Smooth muscle cell (in vitro differentiated cells): Measurements from ENCODE around the gene UBIAD1. TPM values are rescaled to one million over a fixed set of nuclear protein-coding genes. Genes with fewer than 3 reads are reported as not detected.

Experiments used
- DNase-seq: peaks from one replicate; lab custom pipeline; 2025; ENCODE audit not compliant: unreplicated experiment; lab: John Stamatoyannopoulos, UW
- H2AFZ ChIP-seq: fragments of 200-600 bp; sonication (generic); 2 replicates; pipeline ENCODE4 v1.6.0; 2016; ENCODE audit warnings: antibody characterized with exemption, low read depth, mild to moderate bottlenecking
- H3F3A ChIP-seq: fragments of 200-600 bp; sonication (generic); 2 replicates; pipeline ENCODE4 v1.6.0; 2017; ENCODE audit warnings: antibody characterized with exemption, low read depth
- H3K27ac ChIP-seq: fragments of 200-600 bp; sonication (generic); 2 replicates; pipeline ENCODE4 v1.5.1; 2016; ENCODE audit warnings: low read depth, mild to moderate bottlenecking
- H3K27me3 ChIP-seq: fragments of 200-600 bp; sonication (generic); 2 replicates; pipeline ENCODE4 v1.6.1; 2016; ENCODE audit warnings: low read depth, mild to moderate bottlenecking
- H3K36me3 ChIP-seq: fragments of 200-600 bp; sonication (generic); 2 replicates; pipeline ENCODE4 v1.5.1; 2016; ENCODE audit warnings: low read depth
- H3K4me1 ChIP-seq: fragments of 200-600 bp; sonication (generic); 2 replicates; pipeline ENCODE4 v1.5.1; 2016; ENCODE audit warnings: low read depth
- H3K4me2 ChIP-seq: fragments of 200-600 bp; sonication (generic); 2 replicates; pipeline ENCODE4 v1.6.0; 2016; ENCODE audit warnings: mild to moderate bottlenecking
- H3K4me3 ChIP-seq: fragments of 200-600 bp; sonication (generic); 2 replicates; pipeline ENCODE4 v1.5.1; 2016; ENCODE audit warnings: mild to moderate bottlenecking
- H3K79me2 ChIP-seq: fragments of 200-600 bp; sonication (generic); 2 replicates; pipeline ENCODE4 v1.6.0; 2016; ENCODE audit warnings: low read depth, mild to moderate bottlenecking
- H3K9ac ChIP-seq: fragments of 200-600 bp; sonication (generic); 2 replicates; pipeline ENCODE4 v1.6.0; 2016; ENCODE audit warnings: low read depth
- H3K9me3 ChIP-seq: fragments of 200-600 bp; sonication (generic); replicated peaks from 2 replicates; pipeline ENCODE4 v1.5.1; 2016; ENCODE audit warnings: low read depth
- H4K20me1 ChIP-seq: fragments of 200-600 bp; sonication (generic); 2 replicates; pipeline ENCODE4 v1.6.0; 2016; ENCODE audit warnings: low read depth
- CTCF ChIP-seq: fragments of 200-600 bp; sonication (generic); IDR thresholded peaks from 2 replicates; pipeline ENCODE4 v1.5.1; 2017; ENCODE audit warnings: borderline replicate concordance, mild to moderate bottlenecking, antibody characterized with exemption; ENCODE audit not compliant: insufficient read depth, poor library complexity, severe bottlenecking
- WGBS: methylation state at CpG from one replicate; pipeline ENCODE4 v1.1.7; 2016; ENCODE audit warnings: low lambda C conversion rate; 5-methylcytosine and 5-hydroxymethylcytosine counted together
- polyA plus RNA-seq: library from polyadenylated mRNA; unstranded; fragments of >200 nt; fragmentation: Nextera tagmentation; extraction: Ambion mirVana; gene quantifications from 2 replicates; pipeline ENCODE4 v1.2.1, GENCODE V29; 2016
- total RNA-seq: library from RNA; depleted of rRNA; stranded (reverse); fragments of >200 nt; gene quantifications from 2 replicates; pipeline ENCODE4 v1.2.3, GENCODE V29; 2014

UBIAD1 gene
- total and polyA plus RNA-seq, 2 experiments from 2014 or later: 5.8 to 7.9 TPM

GRCh38 chr1:11272544-11272831, 510 bp upstream of the UBIAD1 start:
- TF ChIP-seq CTCF: no peak
- WGBS: 13% methylated on average over 9 of the region's 9 CpGs
- no peaks in the 10 kb centered on the region for H3K27me3 ChIP-seq
- no peak for DNase-seq
- peaks cover 28% of the 10 kb centered on the region for H3K79me2 ChIP-seq
- H3K4me3 ChIP-seq: peak overlapping the region; percentile 41
- H3K9me3 ChIP-seq: no peaks in the 10 kb centered on the region
- H4K20me1 ChIP-seq: no peaks in the 10 kb centered on the region
- no peak overlapping the region for H3K27ac ChIP-seq
- peak overlapping the region; percentile 83 for H3K4me2 ChIP-seq
- peaks cover 12% of the 10 kb centered on the region for H3K4me1 ChIP-seq
- H2AFZ ChIP-seq: peak overlapping the region; percentile 56
- H3K9ac ChIP-seq: no peak overlapping the region
- no peaks in the 10 kb centered on the region for H3F3A ChIP-seq
- no peaks in the 10 kb centered on the region for H3K36me3 ChIP-seq

- peak overlapping the region; percentile 87 for H3K9ac ChIP-seq
- H3K4me1 ChIP-seq: peaks cover 12% of the 10 kb centered on the region
- WGBS: 14% methylated on average over 22 of the region's 22 CpGs
- no peak for TF ChIP-seq CTCF
- H3K4me2 ChIP-seq: peak overlapping the region; percentile 92
- H2AFZ ChIP-seq: peak overlapping the region; percentile 98
- H3K9me3 ChIP-seq: no peaks in the 10 kb centered on the region
- H3K79me2 ChIP-seq: peaks cover 28% of the 10 kb centered on the region
- no peaks in the 10 kb centered on the region for H3K27me3 ChIP-seq
- H3K27ac ChIP-seq: peak overlapping the region; percentile 75
- no peaks in the 10 kb centered on the region for H4K20me1 ChIP-seq
- DNase-seq: no peak
- peak overlapping the region; percentile 98 for H3K4me3 ChIP-seq
- no peaks in the 10 kb centered on the region for H3F3A ChIP-seq
- no peaks in the 10 kb centered on the region for H3K36me3 ChIP-seq
These were observed 717 bp downstream of the UBIAD1 start for GRCh38 chr1:11273595-11274234.

- Histone ChIP-seq H3K4me1 (peaks cover 8% of the 10 kb centered on the region), H3K9ac (no peak overlapping the region), H4K20me1 (peaks cover 5% of the 10 kb centered on the region), H3K36me3 (no peaks in the 10 kb centered on the region), H3K27ac (no peak overlapping the region), H3K27me3 (no peaks in the 10 kb centered on the region), H2AFZ (no peak overlapping the region), H3F3A (no peaks in the 10 kb centered on the region), H3K4me3 (no peak overlapping the region), H3K79me2 (peaks cover 22% of the 10 kb centered on the region), H3K4me2 (no peak overlapping the region), H3K9me3 (no peaks in the 10 kb centered on the region)
- DNase-seq: no peak
- no peak for TF ChIP-seq CTCF
- WGBS: 94% methylated on average over 5 of the region's 5 CpGs
These were observed 6.2 kb downstream of the UBIAD1 start for GRCh38 chr1:11279152-11279551.

- no peak for TF ChIP-seq CTCF
- H4K20me1 ChIP-seq: peaks cover 5% of the 10 kb centered on the region
- no peak overlapping the region for H2AFZ ChIP-seq
- H3K4me1 ChIP-seq: peaks cover 3% of the 10 kb centered on the region
- H3K36me3 ChIP-seq: no peaks in the 10 kb centered on the region
- DNase-seq: no peak
- H3K27me3 ChIP-seq: no peaks in the 10 kb centered on the region
- H3F3A ChIP-seq: no peaks in the 10 kb centered on the region
- H3K27ac ChIP-seq: no peak overlapping the region
- WGBS: 100% methylated on average over 1 of the region's 1 CpG
- H3K9me3 ChIP-seq: no peaks in the 10 kb centered on the region
- no peak overlapping the region for H3K4me2 ChIP-seq
- H3K4me3 ChIP-seq: no peak overlapping the region
- H3K79me2 ChIP-seq: peaks cover 17% of the 10 kb centered on the region
- no peak overlapping the region for H3K9ac ChIP-seq
These were observed 6.6 kb downstream of the UBIAD1 start for GRCh38 chr1:11279630-11280029.
